H54 (cell line): ENCODE data around the gene BPHL.

ENCODE experiments used
- DNase-seq: peaks from one replicate; pipeline ENCODE4 v3.0.0; 2011; ENCODE audit warnings: low spot score, mixed read lengths; ENCODE audit not compliant: insufficient read length
- FAIRE-seq: peaks from 3 replicates; lab custom pipeline; 2011; peaks lifted over from hg19 to GRCh38; lab: Jason Lieb, UNC
- POLR2A ChIP-seq: IDR thresholded peaks from 2 replicates; pipeline ENCODE4 v1.6.1; 2011; ENCODE audit warnings: low read depth, mild to moderate bottlenecking, low read length

Gene BPHL

GRCh38 chr6:3094815-3095214 lies 23.7 kb upstream of the BPHL start:
- FAIRE-seq (no peak), DNase-seq (no peak)
- no peak for TF ChIP-seq POLR2A

GRCh38 chr6:3102875-3103274 lies 15.6 kb upstream of the BPHL start:
- DNase-seq = no peak
- FAIRE-seq = no peak
- TF ChIP-seq POLR2A = no peak

- FAIRE-seq (no peak), DNase-seq (no peak)
- no peak for TF ChIP-seq POLR2A
These were observed 9.6 kb upstream of the BPHL start for GRCh38 chr6:3108746-3109414.

- DNase-seq (no peak), FAIRE-seq (no peak)
- no peak for TF ChIP-seq POLR2A
These were observed 8.8 kb upstream of the BPHL start for GRCh38 chr6:3109761-3110160.

GRCh38 chr6:3114377-3114776 lies 4.1 kb upstream of the BPHL start:
- DNase-seq (no peak), FAIRE-seq (no peak)
- no peak for TF ChIP-seq POLR2A

GRCh38 chr6:3117912-3118352 lies 579 bp upstream of the BPHL start:
- FAIRE-seq (no peak), DNase-seq (no peak)
- TF ChIP-seq POLR2A = no peak

- peak; percentile 51 for DNase-seq
- no peak for FAIRE-seq
- no peak for TF ChIP-seq POLR2A
These were observed 671 bp downstream of the BPHL start for GRCh38 chr6:3119040-3119723.

GRCh38 chr6:3120765-3121089 lies 2.2 kb downstream of the BPHL start:
- no peak for FAIRE-seq
- DNase-seq = no peak
- TF ChIP-seq POLR2A = no peak

GRCh38 chr6:3122823-3123182 lies 4.3 kb downstream of the BPHL start:
- TF ChIP-seq POLR2A = no peak
- FAIRE-seq (no peak), DNase-seq (no peak)

- no peak for DNase-seq
- no peak for TF ChIP-seq POLR2A
- FAIRE-seq = no peak
These were observed 6.2 kb downstream of the BPHL start for GRCh38 chr6:3124667-3125066.

- no peak for FAIRE-seq
These were observed 7.3 kb downstream of the BPHL start for GRCh38 chr6:3125815-3126214.

GRCh38 chr6:3128356-3129108 lies 10.0 kb downstream of the BPHL start:
- DNase-seq = no peak
- TF ChIP-seq POLR2A = no peak
- no peak for FAIRE-seq

More at GRCh38 chr6:3125815-3126214, 7.3 kb downstream of the BPHL start:
- no peak for TF ChIP-seq POLR2A
- DNase-seq = no peak

GRCh38 chr6:3131695-3132094 lies 13.2 kb downstream of the BPHL start:
- DNase-seq (no peak), FAIRE-seq (no peak)
- TF ChIP-seq POLR2A = no peak

GRCh38 chr6:3133515-3133914 lies 15.0 kb downstream of the BPHL start:
- DNase-seq = no peak
- FAIRE-seq = no peak
- TF ChIP-seq POLR2A = no peak

- DNase-seq (no peak), FAIRE-seq (no peak)
- TF ChIP-seq POLR2A = no peak
These were observed 17.3 kb downstream of the BPHL start for GRCh38 chr6:3135668-3136291.
